SK-N-SH (cell line): ENCODE data around the gene POU2F1. TPM values are rescaled to one million over a fixed set of nuclear protein-coding genes. Genes with fewer than 3 reads are reported as not detected.

Source experiments
- CTCF ChIA-PET: fragments of 300-600, 350-600 bp; formaldehyde crosslinking; extraction: SDS; loops from one replicate; lab custom pipeline; 2021; lab: Yijun Ruan, JAX
- POLR2A ChIA-PET: fragments of 350-600 bp; sonication (Branson Sonifier 250); formaldehyde crosslinking; extraction: SDS; loops from one replicate; lab custom pipeline; 2020; ENCODE audit warnings: antibody characterized with exemption, inconsistent platforms; lab: Yijun Ruan, JAX
- DNase-seq: peaks from one replicate; pipeline ENCODE4 v3.0.0; 2012
- H2AFZ ChIP-seq: fragments of 200-600 bp; sonication (generic); 2 replicates; pipeline ENCODE4 v1.8.1; 2016; ENCODE audit warnings: antibody characterized with exemption, mild to moderate bottlenecking, low read depth
- H3F3A ChIP-seq: fragments of 200-600 bp; sonication (generic); replicated peaks from 2 replicates; pipeline ENCODE3; 2016; ENCODE audit warnings: antibody characterized with exemption, mild to moderate bottlenecking; ENCODE audit not compliant: insufficient read depth
- H3K27ac ChIP-seq, 2 experiments: fragments of 200-500 bp in 1 of 2; fragments of 200-600 bp in 1 of 2; sonication (Bioruptor generic) in 1 of 2; sonication (generic), shearing (Covaris generic) in 1 of 2; 2 replicates each; pipeline versions ENCODE4 v1.5.1 to v1.6.1; 2014 to 2016; ENCODE audit warnings: low read depth in 2 of 2, inconsistent platforms in 1 of 2, low read length in 1 of 2, mild to moderate bottlenecking in 1 of 2, mixed read lengths in 1 of 2
- H3K27me3 ChIP-seq: fragments of 200-600 bp; sonication (generic), shearing (Covaris generic); 2 replicates; pipeline ENCODE4 v1.6.1; 2016; ENCODE audit warnings: mixed run types; ENCODE audit not compliant: insufficient read depth
- H3K36me3 ChIP-seq, 2 experiments: fragments of 200-500 bp in 1 of 2; fragments of 200-600 bp in 1 of 2; sonication (Bioruptor generic) in 1 of 2; sonication (generic) in 1 of 2; replicated peaks in 1 of 2; 2 replicates each; pipeline versions ENCODE3 to v1.5.1; 2014 to 2016; ENCODE audit warnings: low read length in 1 of 2, mild to moderate bottlenecking in 1 of 2; ENCODE audit not compliant: insufficient read depth in 2 of 2, control insufficient read depth in 1 of 2
- H3K4me1 ChIP-seq, 2 experiments: fragments of 200-500 bp in 1 of 2; fragments of 200-600 bp in 1 of 2; sonication (Bioruptor generic) in 1 of 2; sonication (generic), shearing (Covaris generic) in 1 of 2; 2 replicates each; pipeline versions ENCODE4 v1.5.1 to v1.6.1; 2014 to 2016; ENCODE audit warnings: low read depth in 1 of 2, low read length in 1 of 2, mixed run types in 1 of 2; ENCODE audit not compliant: insufficient read depth in 2 of 2, control insufficient read depth in 1 of 2
- H3K4me2 ChIP-seq: fragments of 200-600 bp; sonication (generic), shearing (Covaris generic); 2 replicates; pipeline ENCODE4 v1.6.1; 2017; ENCODE audit warnings: mixed run types
- H3K4me3 ChIP-seq, 2 experiments: fragments of 200-500 bp in 1 of 2; fragments of 200-600 bp in 1 of 2; sonication (Bioruptor generic) in 1 of 2; sonication (generic), shearing (Covaris generic) in 1 of 2; 2 replicates each; pipeline versions ENCODE4 v1.5.1 to v1.8.1; 2014 to 2016; ENCODE audit warnings: low read depth in 2 of 2, inconsistent platforms in 1 of 2, low read length in 1 of 2, mild to moderate bottlenecking in 1 of 2, mixed read lengths in 1 of 2, moderate library complexity in 1 of 2
- H3K79me2 ChIP-seq: fragments of 200-600 bp; sonication (generic); 2 replicates; pipeline ENCODE4 v1.8.1; 2017; ENCODE audit warnings: mild to moderate bottlenecking; ENCODE audit not compliant: insufficient read depth
- H3K9ac ChIP-seq: fragments of 200-600 bp; sonication (generic); 2 replicates; pipeline ENCODE4 v1.6.1; 2017; ENCODE audit warnings: mixed run types
- H3K9me2 ChIP-seq: fragments of 200-600 bp; sonication (generic); 2 replicates; pipeline ENCODE4 v1.6.1; 2017; ENCODE audit warnings: mixed run types
- H3K9me3 ChIP-seq: fragments of 200-600 bp; sonication (generic); 2 replicates; pipeline ENCODE4 v1.6.1; 2017; ENCODE audit warnings: mixed run types, mild to moderate bottlenecking, moderate library complexity
- H4K20me1 ChIP-seq: fragments of 200-600 bp; sonication (generic); 2 replicates; pipeline ENCODE4 v1.6.1; 2017; ENCODE audit warnings: mild to moderate bottlenecking, mixed run types; ENCODE audit not compliant: insufficient read depth
- CHD2 ChIP-seq: fragments of 150-350 bp; IDR thresholded peaks from 2 replicates; pipeline ENCODE4 v1.6.1; 2018; ENCODE audit warnings: low read length; ENCODE audit not compliant: partially characterized antibody
- FOSL2 ChIP-seq: IDR thresholded peaks from 2 replicates; pipeline ENCODE4 v1.4.0; 2012; ENCODE audit warnings: low read depth, mild to moderate bottlenecking, moderate library complexity, borderline replicate concordance
- FOXJ3 ChIP-seq: sonication (generic); formaldehyde crosslinking; IDR thresholded peaks from 2 replicates; pipeline ENCODE4 v1.5.1; 2020; ENCODE audit warnings: mild to moderate bottlenecking, missing genetic modification reagents
- FOXM1 ChIP-seq: IDR thresholded peaks from 2 replicates; pipeline ENCODE4 v1.4.0; 2012; ENCODE audit warnings: low read depth, mild to moderate bottlenecking
- IRF3 ChIP-seq: fragments of 150-350 bp; IDR thresholded peaks from 2 replicates; pipeline ENCODE4 v1.6.1; 2016; ENCODE audit warnings: mild to moderate bottlenecking, low read depth, low read length
- JUND ChIP-seq: IDR thresholded peaks from 2 replicates; pipeline ENCODE4 v1.4.0; 2012
- MAX ChIP-seq: IDR thresholded peaks from 2 replicates; pipeline ENCODE4 v1.4.0; 2012; ENCODE audit warnings: low read depth
- MEF2A ChIP-seq: IDR thresholded peaks from 2 replicates; pipeline ENCODE4 v1.4.0; 2012; ENCODE audit warnings: low read depth, borderline replicate concordance
- NFIC ChIP-seq: IDR thresholded peaks from 2 replicates; pipeline ENCODE4 v1.4.0; 2012; ENCODE audit warnings: borderline replicate concordance
- POLR2AphosphoS5 ChIP-seq: IDR thresholded peaks from 2 replicates; pipeline ENCODE4 v1.6.1; 2012; ENCODE audit warnings: low read depth, low read length
- RAD21 ChIP-seq: IDR thresholded peaks from 2 replicates; pipeline ENCODE4 v1.6.1; 2012; ENCODE audit warnings: mild to moderate bottlenecking, low read length
- REST ChIP-seq: IDR thresholded peaks from 2 replicates; pipeline ENCODE4 v1.6.1; 2012; ENCODE audit warnings: mild to moderate bottlenecking, low read depth, low read length, moderate library complexity
- SIN3A ChIP-seq: IDR thresholded peaks from 2 replicates; pipeline ENCODE4 v1.6.1; 2012; ENCODE audit warnings: low read depth, mild to moderate bottlenecking, low read length, moderate library complexity, borderline replicate concordance
- TAF1 ChIP-seq: IDR thresholded peaks from 2 replicates; pipeline ENCODE4 v1.6.1; 2012; ENCODE audit warnings: low read depth, mild to moderate bottlenecking, low read length, moderate library complexity, borderline replicate concordance
- USF1 ChIP-seq: IDR thresholded peaks from 2 replicates; pipeline ENCODE4 v1.4.0; 2012; ENCODE audit warnings: low read depth, borderline replicate concordance
- USF2 ChIP-seq: fragments of 150-350 bp; IDR thresholded peaks from 2 replicates; pipeline ENCODE4 v1.6.1; 2017; ENCODE audit warnings: antibody characterized with exemption, low read length, low read depth, borderline replicate concordance
- WGBS: methylation state at CpG from one replicate; pipeline ENCODE4 v1.1.6; 2017; ENCODE audit warnings: low lambda C conversion rate; 5-methylcytosine and 5-hydroxymethylcytosine counted together
- polyA plus RNA-seq, 3 experiments: library from polyadenylated mRNA; depleted of rRNA; stranded (reverse); fragments of >200 nt; gene quantifications; 2 replicates each; pipeline ENCODE4 v1.2.3, GENCODE V29; 2012

The POU2F1 gene
- polyA plus RNA-seq, 1 of the 3 experiments (the other 2 are of a cell fraction) = 1.2 TPM

GRCh38 chr1:167210966-167211674 is 9.6 kb upstream of the POU2F1 start:
- H3K4me2 ChIP-seq = no peak overlapping the region
- H3K27me3 ChIP-seq = no peaks in the 10 kb centered on the region
- H3K9me2 ChIP-seq = no peaks in the 10 kb centered on the region
- POLR2A ChIA-PET = no interaction called here
- TF ChIP-seq MAX (no peak), RAD21 (no peak), NFIC (no peak), TAF1 (no peak), JUND (no peak), FOXJ3 (CRISPR knock-in tag) (no peak), IRF3 (no peak), REST (no peak)
- no peak overlapping the region for H3K27ac ChIP-seq
- H3K4me1 ChIP-seq = no peaks in the 10 kb centered on the region
- no peaks in the 10 kb centered on the region for H3F3A ChIP-seq
- H3K9ac ChIP-seq = no peak overlapping the region
- DNase-seq = no peak
- no peaks in the 10 kb centered on the region for H3K36me3 ChIP-seq
- H3K4me3 ChIP-seq = no peak overlapping the region
- no peaks in the 10 kb centered on the region for H4K20me1 ChIP-seq
- no peaks in the 10 kb centered on the region for H3K79me2 ChIP-seq
- no peak overlapping the region for H2AFZ ChIP-seq
- CTCF ChIA-PET = interaction anchor here (1.2 to 1.9 kb wide), 2 partner anchors 144 to 152 kb away, joined by 4 to 5 read pairs; no protein-coding TSS in a partner anchor
- WGBS = 78% methylated on average over 15 of the region's 15 CpGs
- H3K9me3 ChIP-seq = no peaks in the 10 kb centered on the region

GRCh38 chr1:167212025-167212424 is 8.7 kb upstream of the POU2F1 start:
- no peaks in the 10 kb centered on the region for H3F3A ChIP-seq
- H3K9me2 ChIP-seq = no peaks in the 10 kb centered on the region
- no peaks in the 10 kb centered on the region for H3K27me3 ChIP-seq
- no peak overlapping the region for H2AFZ ChIP-seq
- H3K79me2 ChIP-seq = no peaks in the 10 kb centered on the region
- no peak overlapping the region for H3K27ac ChIP-seq
- H3K36me3 ChIP-seq = no peaks in the 10 kb centered on the region
- H3K9me3 ChIP-seq = no peaks in the 10 kb centered on the region
- ChIA-PET CTCF (interaction anchor here (1.9 kb wide), 1 partner anchor 145 kb away, joined by 5 read pairs; no protein-coding TSS in a partner anchor), POLR2A (no interaction called here)
- no peak overlapping the region for H3K9ac ChIP-seq
- no peak overlapping the region for H3K4me2 ChIP-seq
- no peaks in the 10 kb centered on the region for H4K20me1 ChIP-seq
- H3K4me1 ChIP-seq = no peaks in the 10 kb centered on the region
- no peak for DNase-seq
- no peak overlapping the region for H3K4me3 ChIP-seq
- TF ChIP-seq USF1 (no peak), CHD2 (no peak), REST (no peak), FOSL2 (no peak), JUND (no peak), RAD21 (no peak), FOXM1 (no peak), SIN3A (no peak), POLR2AphosphoS5 (no peak), USF2 (no peak), FOXJ3 (CRISPR knock-in tag) (no peak), MEF2A (no peak), NFIC (no peak)
